Stimulated activated CD8-positive, alpha-beta memory T cell treated with anti-CD3 and anti-CD28 coated beads, Interleukin-7, amount 100 ng/mL, for 48 hours (primary cell): ENCODE measurements around the gene XRCC5.
"Not testable (repeated sequence)": the region's sequence is repeated elsewhere in the genome, so short reads cannot be mapped to it uniquely, and the experiment has no call there.

Source experiments
- DNase-seq, 2 donors: peaks; one replicate each; pipeline ENCODE4 v3.0.0-alpha.2; 2020; ENCODE audit warnings: low read depth in 1 of 2; ENCODE audit errors: extremely low read depth in 1 of 2

The XRCC5 gene

DNA sequence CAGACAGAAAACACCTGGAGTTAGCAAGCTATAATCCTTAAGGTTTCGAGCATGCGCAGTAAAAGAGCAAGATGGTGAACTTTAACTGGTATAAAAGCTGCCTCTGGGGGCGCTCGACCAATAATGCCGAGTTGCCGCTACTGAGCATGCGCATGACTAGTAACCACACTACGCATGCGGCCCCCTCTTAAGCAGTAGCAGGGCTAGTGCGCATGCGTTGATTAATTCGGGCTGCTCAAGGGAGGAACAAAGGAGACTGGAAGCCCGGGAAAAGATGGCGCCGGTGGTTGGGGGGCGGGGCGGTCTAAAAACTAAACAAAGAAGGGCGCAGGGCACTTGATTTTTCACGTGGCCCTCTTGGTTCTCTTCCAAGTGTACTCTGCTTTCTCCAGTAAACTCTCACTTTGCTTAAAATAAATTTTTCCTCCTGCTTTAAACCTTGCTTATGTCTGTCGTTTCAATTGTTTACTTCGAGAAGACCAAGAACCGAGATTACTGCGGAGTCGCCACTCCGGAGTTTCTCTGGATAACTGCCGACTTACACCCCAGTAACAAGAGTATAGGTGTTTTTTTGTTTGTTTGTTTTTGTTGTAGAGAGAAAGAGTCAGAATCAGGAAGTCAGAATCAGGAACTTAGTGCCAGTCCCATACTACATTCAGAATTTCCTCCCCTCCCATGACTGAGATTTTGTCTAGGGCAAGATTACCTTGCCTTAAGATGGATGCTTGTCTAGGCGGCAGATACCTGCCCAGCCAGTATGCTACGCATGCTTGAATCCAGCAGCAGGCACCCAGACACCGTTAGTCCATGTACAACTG is 5.8 kb downstream of the XRCC5 start:
- peak; percentile 87 to 95 for DNase-seq

DNA sequence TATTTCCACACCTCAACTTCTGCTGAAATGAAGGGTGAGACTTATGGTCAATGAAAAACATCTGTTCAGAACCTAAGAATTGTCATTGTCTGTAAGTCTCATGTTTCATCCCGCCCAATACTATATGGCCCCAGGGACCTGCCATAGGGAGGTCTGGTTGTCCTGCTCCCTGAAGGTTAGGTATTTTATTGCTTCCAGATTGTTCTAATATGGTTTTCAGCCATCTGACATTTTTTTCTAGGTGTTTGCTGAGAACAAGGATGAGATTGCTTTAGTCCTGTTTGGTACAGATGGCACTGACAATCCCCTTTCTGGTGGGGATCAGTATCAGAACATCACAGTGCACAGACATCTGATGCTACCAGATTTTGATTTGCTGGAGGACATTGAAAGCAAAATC is 7.3 kb downstream of the XRCC5 start:
- no peak for DNase-seq

DNA sequence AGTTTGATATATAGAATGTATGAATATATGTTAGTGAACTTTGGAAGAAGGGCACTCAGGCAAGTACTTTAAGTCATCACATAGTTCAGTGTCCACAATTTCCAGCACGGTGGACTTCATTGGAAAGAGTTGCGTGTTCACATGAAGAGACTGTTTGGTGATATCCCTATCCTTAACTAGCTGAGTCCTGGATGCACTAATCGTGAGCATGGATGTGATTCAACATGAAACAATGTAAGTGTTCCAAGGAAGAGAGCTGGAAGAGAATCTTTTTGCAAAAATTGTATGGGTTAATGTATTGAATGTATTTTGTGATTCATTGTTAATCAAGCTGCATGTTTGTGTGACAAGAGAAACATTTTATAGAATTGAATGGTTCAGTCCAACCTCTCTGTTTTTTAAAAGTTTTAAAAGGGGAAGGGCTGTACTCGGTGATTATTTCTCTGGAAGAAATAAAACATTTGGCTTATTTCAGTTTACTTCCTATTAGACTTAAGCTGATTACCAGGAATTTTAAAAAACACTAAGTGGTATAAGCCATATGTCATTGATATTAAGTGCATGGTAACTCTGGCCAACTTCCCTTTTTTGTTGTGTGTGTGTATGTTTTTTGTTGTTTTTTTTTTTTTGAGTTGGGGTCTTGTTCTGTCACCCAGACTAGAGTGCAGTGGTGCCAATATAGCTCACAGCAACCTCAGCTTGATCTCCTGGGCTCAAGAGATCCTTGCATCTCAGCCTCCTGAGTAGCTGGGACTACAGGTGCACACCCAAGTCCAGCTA is 8.6 kb downstream of the XRCC5 start:
- DNase-seq: no peak

DNA sequence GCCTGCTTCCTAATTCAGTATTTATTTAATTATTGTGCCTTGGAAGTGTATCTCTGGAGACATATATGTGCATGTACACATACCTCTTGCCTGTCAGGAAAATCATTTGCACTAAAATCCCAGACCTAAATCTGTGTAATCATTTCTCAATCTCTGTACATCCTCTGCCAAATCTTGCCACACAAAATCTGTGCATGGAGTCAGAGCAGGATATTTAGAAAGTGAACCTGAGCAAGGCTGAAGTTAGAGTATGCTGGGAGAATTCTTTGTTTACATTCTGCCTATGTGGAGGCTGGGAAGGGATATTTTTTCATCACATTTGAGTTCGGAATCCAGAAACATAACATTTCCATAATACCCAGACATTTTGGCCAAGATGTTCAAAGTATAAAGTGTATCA is 9.3 kb downstream of the XRCC5 start:
- no peak for DNase-seq

DNA sequence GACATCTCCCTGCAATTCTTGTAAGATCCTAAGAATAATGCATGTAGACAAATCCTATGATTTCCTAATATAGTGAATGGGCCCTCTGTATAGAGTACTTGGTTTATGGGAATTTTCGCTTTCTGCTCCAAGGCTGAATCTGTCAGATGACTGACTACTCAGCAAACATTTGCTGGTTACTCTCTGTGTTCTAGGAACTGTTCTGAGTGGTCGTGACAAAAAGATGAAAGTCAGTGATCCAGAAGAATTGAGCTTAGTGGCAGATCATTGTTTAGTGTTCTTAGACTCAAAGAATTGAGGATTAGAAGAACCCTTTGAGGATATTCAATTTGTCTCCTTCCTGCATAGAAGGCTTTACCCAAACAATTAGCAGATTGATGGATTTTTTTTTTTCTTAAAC is 10.0 kb downstream of the XRCC5 start:
- DNase-seq: no peak

DNA sequence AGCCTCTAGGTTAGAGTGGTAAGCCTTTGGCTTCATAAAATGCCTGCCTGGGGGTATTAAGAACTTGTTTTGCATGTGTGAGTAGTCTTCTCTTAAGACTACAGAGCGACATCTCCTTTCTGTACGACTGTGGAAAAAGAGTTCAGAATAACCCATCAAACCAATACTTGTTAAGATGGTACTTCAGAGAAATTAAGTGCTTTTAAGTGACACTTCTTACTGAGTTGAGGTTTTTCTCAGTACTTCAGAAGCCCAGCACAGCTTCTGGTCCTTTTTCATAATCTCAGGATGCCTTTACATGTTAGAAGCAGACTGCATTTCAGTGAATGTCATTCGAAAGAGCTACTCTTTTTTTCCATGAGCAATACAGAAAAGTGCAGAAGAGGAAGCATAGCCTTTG is 10.8 kb downstream of the XRCC5 start:
- DNase-seq: no peak

DNA sequence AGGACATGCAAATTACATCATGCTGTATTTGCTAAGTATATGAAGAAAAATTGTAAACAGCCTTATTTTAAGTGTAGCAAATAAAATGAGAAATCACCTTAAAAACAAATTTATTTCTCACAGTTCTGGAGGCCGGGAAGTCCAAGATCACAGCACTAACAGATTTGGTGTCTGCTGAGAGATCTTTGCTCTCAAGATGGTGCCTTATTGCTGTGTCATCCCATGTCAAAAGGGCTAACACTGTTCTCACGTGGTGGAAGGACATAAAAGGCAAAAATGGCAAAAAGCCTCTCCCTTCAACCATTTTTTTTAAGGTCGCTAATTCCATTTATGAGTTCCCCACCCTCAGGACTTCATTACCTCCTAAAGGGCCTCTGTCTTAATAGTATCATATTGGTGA is 12.1 kb downstream of the XRCC5 start:
- no peak for DNase-seq

DNA sequence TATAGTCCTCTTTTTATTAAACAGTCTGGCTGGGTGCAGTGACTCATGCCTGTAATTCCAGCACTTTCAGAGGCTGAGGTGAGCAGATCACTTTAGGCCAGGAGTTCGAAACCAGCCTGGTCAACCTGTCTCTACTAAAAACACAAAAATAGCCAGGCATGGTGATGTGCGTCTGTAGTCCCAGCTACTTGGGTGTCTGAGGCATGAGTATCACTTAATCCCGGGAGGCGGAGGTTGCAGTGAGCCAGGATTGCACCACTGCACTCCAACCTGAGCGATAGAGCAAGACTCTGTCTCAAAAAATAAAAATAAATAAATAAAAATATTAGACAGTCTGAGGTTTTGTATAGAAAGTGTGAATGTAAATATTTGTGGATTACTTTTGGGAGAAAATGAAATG is 17.8 kb downstream of the XRCC5 start:
- no peak for DNase-seq

DNA sequence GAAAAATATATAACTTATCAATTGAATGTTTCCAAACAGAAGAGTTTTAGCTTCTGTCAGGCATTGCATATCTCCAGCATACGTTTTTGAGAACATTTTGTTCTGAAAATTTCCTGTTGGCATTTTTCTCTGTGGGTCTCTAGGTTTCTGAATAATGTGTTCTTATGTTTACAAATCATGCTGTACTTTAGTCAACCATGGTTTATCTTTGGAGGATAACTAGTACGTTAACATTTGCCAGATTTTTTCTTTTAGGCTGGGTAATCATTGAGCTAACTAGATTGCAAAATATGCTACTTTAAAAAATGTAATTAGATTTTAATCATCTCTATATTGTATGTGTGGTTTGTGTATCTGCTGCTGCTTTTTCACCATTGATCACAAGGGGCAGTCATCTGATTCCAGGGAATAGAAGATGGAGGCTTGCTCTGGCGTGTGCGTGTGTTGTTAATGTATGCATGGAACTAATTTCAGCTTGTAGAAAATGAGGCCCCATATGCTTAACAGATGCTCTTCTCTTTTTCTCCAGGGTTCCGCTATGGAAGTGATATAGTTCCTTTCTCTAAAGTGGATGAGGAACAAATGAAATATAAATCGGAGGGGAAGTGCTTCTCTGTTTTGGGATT is 21.3 kb downstream of the XRCC5 start:
- no peak for DNase-seq

DNA sequence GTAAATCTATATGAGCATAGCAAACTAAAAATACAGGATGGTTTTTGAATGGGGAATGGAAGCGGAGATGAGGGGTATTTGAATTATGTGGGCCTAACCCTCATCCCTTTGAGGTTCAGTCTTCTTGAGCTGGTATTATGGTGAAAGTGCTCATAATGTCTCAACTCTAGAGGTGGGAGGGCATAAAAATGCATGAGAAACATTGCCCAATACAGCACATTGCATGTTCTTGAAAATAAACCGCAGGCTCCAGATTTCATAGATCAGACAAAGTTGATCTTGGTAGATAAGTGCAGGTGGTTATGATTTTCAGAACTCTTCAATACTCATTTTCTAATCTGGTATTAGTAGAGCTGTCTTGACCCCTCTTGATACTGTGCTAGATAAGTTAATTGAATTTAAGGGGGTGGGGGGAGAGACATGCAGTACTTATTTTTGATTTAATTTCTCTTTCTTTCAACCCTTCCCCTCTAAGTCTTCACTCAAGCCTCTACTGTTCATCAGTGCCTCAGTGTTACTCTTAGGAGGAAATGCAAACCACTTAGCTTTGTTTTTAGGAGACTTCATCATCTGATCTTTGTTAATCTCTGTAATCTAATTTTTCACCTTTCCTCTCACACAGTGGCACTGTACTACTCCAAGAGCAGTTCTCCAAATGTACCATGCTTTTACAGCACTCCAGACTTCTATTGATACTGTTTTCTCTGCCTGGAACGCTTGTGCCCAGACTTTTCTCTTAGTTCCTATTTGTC is 22.2 kb downstream of the XRCC5 start:
- no peak for DNase-seq

DNA sequence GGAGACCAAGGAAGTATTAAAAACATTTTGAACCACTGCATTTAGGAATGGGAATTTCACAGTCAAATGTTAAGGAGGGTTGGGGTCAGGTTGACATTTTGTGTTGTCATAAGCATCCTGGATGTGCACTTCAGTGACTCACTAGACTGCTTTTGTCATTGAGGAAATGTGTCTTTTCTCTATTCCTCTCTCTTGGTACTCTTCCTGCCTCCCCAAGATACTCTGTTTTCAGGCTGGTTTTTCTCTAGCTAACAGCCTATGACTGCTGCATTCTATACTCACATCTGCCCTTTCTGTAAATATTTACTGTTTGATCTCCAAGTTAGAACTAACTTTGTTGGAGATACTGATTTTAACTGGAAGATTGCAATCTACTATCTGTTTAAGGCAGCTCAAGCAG is 23.4 kb downstream of the XRCC5 start:
- no peak for DNase-seq

DNA sequence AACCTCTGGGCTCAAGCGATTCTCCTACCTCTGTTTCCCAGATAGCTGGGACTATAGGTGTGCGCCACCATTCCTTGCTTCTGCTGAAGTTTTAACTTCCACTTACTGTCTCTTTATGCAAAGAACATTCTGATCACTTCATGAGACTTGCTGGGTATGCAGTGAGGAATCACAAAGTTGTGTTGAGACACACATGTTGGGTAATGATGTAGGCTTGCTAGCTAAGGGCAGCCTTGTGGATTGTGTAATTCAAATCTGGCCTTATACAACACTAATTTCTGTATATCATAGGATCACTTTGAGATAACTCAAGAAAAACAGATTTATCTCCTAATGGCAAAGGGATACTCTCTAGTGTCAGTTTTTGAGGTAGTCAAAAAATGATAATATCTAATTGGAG is 24.2 kb downstream of the XRCC5 start:
- DNase-seq: no peak

DNA sequence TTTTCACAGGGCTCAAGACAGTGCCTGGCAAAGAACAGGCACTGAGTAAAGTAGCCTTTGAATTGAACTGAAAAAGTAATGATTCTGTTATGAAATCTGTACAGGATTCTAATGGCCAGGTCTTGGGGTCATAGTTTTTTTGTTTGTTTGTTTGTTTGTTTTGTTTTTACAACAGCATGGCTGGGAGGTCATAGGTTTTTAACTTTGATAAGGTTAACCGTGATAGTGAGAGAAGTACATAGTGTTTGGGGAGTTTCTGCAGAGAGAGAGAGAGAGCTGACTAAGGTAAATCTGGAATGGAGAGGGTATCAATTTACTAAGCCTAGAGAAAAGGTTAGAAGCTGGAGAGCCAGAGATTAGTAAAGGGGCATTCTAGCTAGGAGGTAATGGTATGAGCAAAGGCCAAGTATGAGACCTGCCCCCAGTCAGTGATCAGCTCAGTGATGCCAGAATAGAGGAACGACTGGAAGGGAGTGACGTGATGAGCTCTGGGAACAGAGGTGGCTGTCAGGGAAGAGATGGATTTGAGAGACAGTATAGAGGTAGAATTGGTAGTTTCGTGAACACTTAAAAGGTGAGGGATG is 25.9 kb downstream of the XRCC5 start:
- no peak for DNase-seq

DNA sequence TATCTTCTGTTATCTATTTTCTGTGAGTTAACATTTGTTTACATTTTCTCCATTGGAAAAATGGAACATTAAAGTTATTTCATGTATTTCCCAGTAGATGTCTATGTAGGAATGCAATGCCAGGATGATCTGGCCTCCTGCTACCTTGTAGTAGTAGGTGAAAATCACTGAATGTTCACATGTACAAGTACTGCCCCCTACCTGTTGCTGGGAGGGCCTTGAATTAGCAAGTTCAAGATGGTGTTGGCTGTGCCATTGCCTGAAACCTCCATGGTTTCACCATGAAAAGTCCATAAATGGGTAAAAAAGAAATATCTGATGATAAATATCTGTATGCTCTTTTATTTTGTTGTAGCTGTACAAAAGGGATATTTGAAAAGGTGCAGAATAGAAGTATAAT is 30.7 kb downstream of the XRCC5 start:
- no peak for DNase-seq

DNA sequence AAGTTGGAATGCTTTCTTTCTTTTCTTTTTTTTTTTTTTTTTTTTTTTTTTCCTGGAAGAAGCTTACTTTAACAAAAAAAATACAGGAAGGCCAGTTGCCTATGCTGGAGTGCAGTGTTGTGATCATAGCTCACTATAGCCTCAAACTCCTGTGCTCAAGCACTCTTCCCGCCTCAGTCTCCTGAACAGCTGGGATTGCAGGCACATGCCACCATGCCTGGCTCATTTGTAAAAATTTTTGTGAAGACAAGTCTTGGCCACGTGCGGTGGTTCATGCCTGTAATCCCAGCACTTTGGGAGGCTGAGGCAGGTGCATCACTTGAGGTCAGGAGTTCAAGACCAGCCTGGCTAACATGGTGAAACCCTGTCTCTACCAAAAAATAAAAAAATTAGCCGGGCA is 32.4 kb downstream of the XRCC5 start:
- not testable (repeated sequence) for DNase-seq

DNA sequence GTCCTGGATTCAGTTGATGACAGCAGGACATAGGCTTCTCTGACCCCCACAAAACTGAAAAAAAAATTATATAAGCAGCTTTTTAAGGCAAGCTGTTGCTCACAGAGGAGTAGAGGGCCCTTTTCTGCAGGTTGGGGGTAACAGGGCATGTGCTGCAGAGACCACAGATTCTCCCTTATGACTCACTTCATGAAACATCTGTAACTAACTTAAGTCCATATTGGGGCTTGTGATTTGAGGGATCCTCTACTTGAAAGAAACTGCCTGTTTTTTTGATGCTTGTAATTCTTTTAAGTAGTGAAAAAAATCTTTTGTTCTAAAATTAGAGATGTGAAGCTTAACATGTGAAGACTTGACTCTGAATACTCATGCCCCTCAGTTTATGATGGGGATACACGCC is 33.4 kb downstream of the XRCC5 start:
- DNase-seq: peak in 1 of 2 donors; percentile 27

DNA sequence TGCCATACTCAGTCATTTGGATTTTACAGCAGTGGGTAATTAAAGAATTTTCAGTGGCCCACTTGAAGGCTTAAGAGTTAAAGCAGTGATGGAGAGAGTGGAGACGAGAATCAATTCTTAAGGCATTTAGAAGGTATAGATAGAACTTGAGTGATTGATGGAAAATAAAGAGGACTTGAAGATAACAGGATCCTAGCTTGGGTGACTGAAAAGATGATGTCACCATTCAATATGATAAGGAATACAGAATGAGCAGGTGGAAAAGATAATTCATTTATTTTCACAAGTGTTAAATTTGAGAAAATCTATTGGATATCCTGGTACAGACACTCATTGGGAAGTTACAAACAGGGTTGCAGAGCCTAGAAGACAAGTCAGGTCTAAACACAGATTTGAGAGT is 35.2 kb downstream of the XRCC5 start:
- no peak for DNase-seq

DNA sequence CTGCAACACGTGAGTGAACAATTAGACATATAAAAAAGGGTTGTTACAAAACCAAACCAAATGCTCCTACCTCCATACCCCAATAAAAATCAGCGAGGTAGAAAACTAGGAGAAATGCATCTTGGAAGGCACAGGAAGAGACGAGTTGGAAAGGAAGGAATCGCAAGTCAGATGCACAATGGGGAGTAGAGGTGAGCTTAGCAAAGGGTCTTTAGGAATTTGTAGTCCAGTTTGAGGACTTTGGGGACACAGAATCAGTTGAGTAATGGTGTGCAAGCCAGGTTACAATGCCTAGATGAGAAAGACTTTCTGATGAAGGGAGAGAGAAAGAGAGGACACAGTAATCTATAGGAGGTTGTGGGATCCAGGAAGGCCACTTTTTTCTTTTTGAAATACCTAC is 35.7 kb downstream of the XRCC5 start:
- DNase-seq: no peak

DNA sequence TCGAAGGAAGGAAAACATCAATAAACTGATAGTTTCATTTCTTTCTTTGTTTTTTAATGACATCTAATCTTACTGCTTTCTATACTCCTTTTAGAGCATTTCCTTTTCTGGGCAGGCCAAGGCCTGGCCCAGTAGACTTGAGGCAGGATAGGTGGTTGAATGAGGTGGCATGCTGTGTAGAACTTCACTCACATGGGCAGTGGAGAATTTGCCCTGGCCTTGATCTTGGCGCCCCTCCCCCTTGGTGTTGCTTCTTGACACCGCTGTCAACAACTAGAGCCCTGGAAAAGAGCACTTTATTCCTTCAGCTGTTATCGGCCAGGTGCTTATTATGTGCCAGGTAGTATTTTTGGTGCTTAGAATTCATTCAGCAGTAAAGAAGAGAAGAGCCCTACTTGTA is 37.4 kb downstream of the XRCC5 start:
- DNase-seq: no peak

DNA sequence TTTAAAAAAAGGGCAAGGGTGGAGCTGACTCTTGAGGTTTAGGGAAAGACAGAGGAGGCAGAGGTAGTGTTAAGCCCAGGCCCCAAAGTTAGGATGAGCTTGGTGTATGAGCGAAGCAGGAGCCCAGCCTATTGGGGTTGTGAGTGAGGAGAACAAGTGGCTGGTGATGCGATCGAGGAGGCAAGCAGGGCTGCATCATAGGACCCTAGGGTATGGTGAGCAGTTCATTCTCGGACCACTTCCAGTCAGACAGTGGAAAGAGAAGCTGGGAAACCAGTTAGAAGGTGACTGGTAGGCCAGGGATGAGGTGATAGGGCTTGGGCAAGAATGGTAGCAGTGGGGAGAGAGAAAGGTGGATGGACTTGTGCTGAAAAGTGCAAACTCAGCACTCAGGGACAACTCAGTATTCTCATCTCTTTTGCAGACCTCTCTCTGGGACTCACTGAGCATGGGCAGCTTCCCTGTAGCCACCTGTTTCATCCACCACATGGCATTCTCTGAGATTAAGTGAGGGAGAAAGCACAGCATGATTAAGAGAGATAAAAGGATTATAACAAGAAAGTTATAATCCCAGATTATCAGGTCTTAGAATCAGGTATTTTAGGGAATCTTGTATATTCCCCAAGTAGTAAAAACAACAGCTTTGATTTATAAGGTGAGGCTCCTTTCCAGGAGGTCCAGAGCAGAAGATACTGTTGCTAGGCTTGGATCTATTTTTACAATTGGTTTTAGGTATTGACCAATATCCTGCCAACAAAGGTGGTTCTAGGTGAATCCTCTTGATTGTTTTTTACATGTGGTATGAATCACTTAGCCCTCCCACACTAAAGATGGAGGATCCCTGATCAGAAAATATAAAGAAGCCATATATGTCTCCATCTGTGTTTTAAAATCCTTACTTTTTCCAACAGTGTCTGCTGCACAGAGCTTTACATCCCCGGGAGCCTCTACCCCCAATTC is 38.3 kb downstream of the XRCC5 start:
- no peak for DNase-seq
